Dermis blood vessel endothelial cell (primary cell): ENCODE results near the gene SLC66A1. TPM values are rescaled to one million over a fixed set of nuclear protein-coding genes. Genes with fewer than 3 reads are reported as not detected.
"Not testable (repeated sequence)": the region's sequence is repeated elsewhere in the genome, so short reads cannot be mapped to it uniquely, and the experiment has no call there.

Experiments
- DNase-seq: peaks from one replicate; pipeline ENCODE4 v3.0.0; 2010
- total RNA-seq: library from RNA; depleted of rRNA; stranded (reverse); fragments of >200 nt; gene quantifications from 2 replicates; pipeline ENCODE4 v1.2.3, GENCODE V29; 2014

Gene SLC66A1
- 16.0 and 17.7 TPM in 2 replicates for total RNA-seq

GRCh38 chr1:19311931-19312781 lies at the start of gene SLC66A1, which contains the start of gene AKR7A2:
TSS of gene SLC66A1 (plus strand) at chr1:19312326. CDS start at chr1:19317678, 5,352 bp downstream.
TSS of gene AKR7A2 (minus strand) at chr1:19312144. CDS start at chr1:19312124, 20 bp downstream.
- peak; percentile 96 for DNase-seq

GRCh38 chr1:19262744-19263143 lies 49.4 kb upstream of the SLC66A1 start:
- no peak for DNase-seq

GRCh38 chr1:19268445-19268844 lies 43.7 kb upstream of the SLC66A1 start:
- DNase-seq = no peak

- DNase-seq = not testable (repeated sequence)
Measured at GRCh38 chr1:19269427-19270342, 42.4 kb upstream of the SLC66A1 start.

- DNase-seq = not testable (repeated sequence)
Measured at GRCh38 chr1:19270343-19270730, 41.8 kb upstream of the SLC66A1 start.

GRCh38 chr1:19272064-19272463 lies 40.1 kb upstream of the SLC66A1 start:
- no peak for DNase-seq

- no peak for DNase-seq
Measured at GRCh38 chr1:19273106-19273843, 38.9 kb upstream of the SLC66A1 start.

- DNase-seq = peak; percentile 16
Measured at GRCh38 chr1:19273844-19274531, 38.1 kb upstream of the SLC66A1 start.

- no peak for DNase-seq
Measured at GRCh38 chr1:19274636-19275035, 37.5 kb upstream of the SLC66A1 start.

- DNase-seq = no peak
Measured at GRCh38 chr1:19283891-19284290, 28.2 kb upstream of the SLC66A1 start.

GRCh38 chr1:19284881-19285280 lies 27.2 kb upstream of the SLC66A1 start:
- no peak for DNase-seq

GRCh38 chr1:19285366-19285765 lies 26.8 kb upstream of the SLC66A1 start:
- not testable (repeated sequence) for DNase-seq

GRCh38 chr1:19285807-19286206 lies 26.3 kb upstream of the SLC66A1 start:
- DNase-seq = not testable (repeated sequence)

GRCh38 chr1:19287436-19288185 lies 24.5 kb upstream of the SLC66A1 start:
- DNase-seq = no peak

GRCh38 chr1:19288324-19289241 lies 23.5 kb upstream of the SLC66A1 start, which contains the start of gene AKR7A3:
TSS of gene AKR7A3 (minus strand) at chr1:19288770. CDS start at chr1:19288709, 61 bp downstream.
- DNase-seq = peak; percentile 41

GRCh38 chr1:19289244-19289643 lies 22.9 kb upstream of the SLC66A1 start:
- no peak for DNase-seq

- DNase-seq = no peak
Measured at GRCh38 chr1:19294638-19295037, 17.5 kb upstream of the SLC66A1 start.

GRCh38 chr1:19300211-19300610 lies 11.9 kb upstream of the SLC66A1 start:
- no peak for DNase-seq

GRCh38 chr1:19304081-19304480 lies 8.0 kb upstream of the SLC66A1 start:
- not testable (repeated sequence) for DNase-seq

- DNase-seq = no peak
Measured at GRCh38 chr1:19305880-19306279, 6.2 kb upstream of the SLC66A1 start.
